Endothelial cell of umbilical vein (primary cell): Measurements from ENCODE around the gene ZER1. TPM values are rescaled to one million over a fixed set of nuclear protein-coding genes. Genes with fewer than 3 reads are reported as not detected.

Experiments
- BruUV-seq: library from RNA; stranded (reverse); fragments of 400-500 nt; replicated peaks from 2 replicates; lab custom pipeline; 2021; lab: Mats Ljungman, UMichigan
- CTCF ChIA-PET: fragments of 300-600, 350-600 bp; sonication (Branson Sonifier 250); formaldehyde crosslinking; loops from one replicate; lab custom pipeline; 2021; ENCODE audit warnings: antibody characterized with exemption, inconsistent platforms; lab: Charles Lee
- POLR2A ChIA-PET: fragments of 300-600, 350-600 bp; sonication (Branson Sonifier 250); formaldehyde crosslinking; loops from one replicate; lab custom pipeline; 2021; ENCODE audit warnings: antibody characterized with exemption, inconsistent platforms; lab: Charles Lee
- DNase-seq: peaks from one replicate; pipeline ENCODE4 v3.0.0-alpha.2; 2011; ENCODE audit warnings: low read depth, low spot score
- FAIRE-seq: peaks from 2 replicates; lab custom pipeline; 2011; peaks lifted over from hg19 to GRCh38; lab: Jason Lieb, UNC
- H2AFZ ChIP-seq: 2 replicates; pipeline ENCODE4 v1.6.0; 2012; ENCODE audit warnings: low read depth, low read length, control low read depth, inconsistent platforms
- H3K27ac ChIP-seq: 2 replicates; pipeline ENCODE4 v1.5.1; 2011; ENCODE audit warnings: low read depth, mild to moderate bottlenecking, control low read depth, low read length, moderate library complexity; ENCODE audit not compliant: insufficient read depth
- H3K27me3 ChIP-seq, 2 experiments: 2 replicates each; pipeline versions ENCODE4 v1.6.0 to v1.6.1; 2011; ENCODE audit warnings: low read length in 2 of 2, mixed read lengths in 1 of 2; ENCODE audit not compliant: control insufficient read depth in 2 of 2, insufficient read depth in 2 of 2
- H3K36me3 ChIP-seq, 2 experiments: 2 replicates in 1 of 2; 3 replicates in 1 of 2; pipeline ENCODE4 v1.5.1; 2011; ENCODE audit warnings: low read length in 2 of 2, mild to moderate bottlenecking in 1 of 2, moderate library complexity in 1 of 2; ENCODE audit not compliant: control insufficient read depth in 2 of 2, insufficient read depth in 2 of 2; ENCODE audit errors: extremely low read depth in 1 of 2
- H3K4me1 ChIP-seq: 3 replicates; pipeline ENCODE4 v1.5.1; 2011; ENCODE audit warnings: mild to moderate bottlenecking, low read length; ENCODE audit not compliant: control insufficient read depth, insufficient read depth; ENCODE audit errors: extremely low read depth
- H3K4me2 ChIP-seq: 2 replicates; pipeline ENCODE4 v1.6.1; 2011; ENCODE audit warnings: low read length, control low read depth, mixed read lengths; ENCODE audit not compliant: insufficient read depth
- H3K4me3 ChIP-seq, 3 experiments: fragments of 200-600 bp in 1 of 3; sonication (generic), shearing (Covaris generic) in 1 of 3; replicated peaks in 1 of 3; 2 replicates each; pipeline ENCODE4 v1.5.1; 2011 to 2016; ENCODE audit warnings: control low read depth in 3 of 3, low read length in 3 of 3, mild to moderate bottlenecking in 2 of 3, inconsistent platforms in 1 of 3, low read depth in 1 of 3, moderate library complexity in 1 of 3; ENCODE audit not compliant: insufficient read depth in 1 of 3
- H3K79me2 ChIP-seq: 2 replicates; pipeline ENCODE4 v1.6.0; 2012; ENCODE audit warnings: low read length, inconsistent platforms; ENCODE audit not compliant: control insufficient read depth, insufficient read depth
- H3K9ac ChIP-seq: replicated peaks from 2 replicates; pipeline ENCODE3; 2011; ENCODE audit warnings: low read length, control low read depth; ENCODE audit not compliant: insufficient read depth; ENCODE audit errors: extremely low read depth
- H3K9me1 ChIP-seq: replicated peaks from 3 replicates; pipeline ENCODE4 v1.6.0; 2011; ENCODE audit warnings: mild to moderate bottlenecking, low read length; ENCODE audit not compliant: control insufficient read depth, insufficient read depth; ENCODE audit errors: extremely low read depth
- H3K9me3 ChIP-seq: replicated peaks from 2 replicates; pipeline ENCODE4 v1.5.1; 2012; ENCODE audit warnings: low read length, inconsistent platforms; ENCODE audit not compliant: control insufficient read depth, insufficient read depth
- H4K20me1 ChIP-seq: replicated peaks from 2 replicates; pipeline ENCODE3; 2011; ENCODE audit warnings: mild to moderate bottlenecking, low read length; ENCODE audit not compliant: control insufficient read depth, insufficient read depth; ENCODE audit errors: extremely low read depth
- EZH2 ChIP-seq: IDR thresholded peaks from 2 replicates; pipeline ENCODE4 v1.6.1; 2012; ENCODE audit warnings: borderline replicate concordance, low read depth, mild to moderate bottlenecking, moderate library complexity, low read length, inconsistent platforms; ENCODE audit not compliant: severe bottlenecking
- FOS ChIP-seq: IDR thresholded peaks from 2 replicates; pipeline ENCODE4 v1.6.1; 2011; ENCODE audit warnings: mild to moderate bottlenecking, low read length, moderate library complexity, borderline replicate concordance; ENCODE audit not compliant: insufficient read depth
- GATA2 ChIP-seq: IDR thresholded peaks from 2 replicates; pipeline ENCODE4 v1.7.0; 2011; ENCODE audit warnings: low read depth, mild to moderate bottlenecking, moderate library complexity, mixed read lengths, low read length; ENCODE audit not compliant: insufficient read length, insufficient read depth
- JUN ChIP-seq: IDR thresholded peaks from 2 replicates; pipeline ENCODE4 v1.6.1; 2011; ENCODE audit warnings: borderline replicate concordance, low read depth; ENCODE audit not compliant: insufficient read length, insufficient read depth
- MAX ChIP-seq: IDR thresholded peaks from 2 replicates; pipeline ENCODE4 v1.6.1; 2011; ENCODE audit not compliant: insufficient read depth, insufficient read length
- POLR2A ChIP-seq: IDR thresholded peaks from 2 replicates; pipeline ENCODE4 v1.6.1; 2012; ENCODE audit warnings: low read depth, mild to moderate bottlenecking, control low read depth, low read length
- POLR2AphosphoS5 ChIP-seq: IDR thresholded peaks from 2 replicates; pipeline ENCODE4 v1.6.1; 2012; ENCODE audit warnings: low read depth, mild to moderate bottlenecking, control low read depth, low read length, moderate library complexity; ENCODE audit not compliant: insufficient read depth
- dilution Hi-C: fragments of 300-500 bp; cut with MboI; formaldehyde crosslinking; loops from one replicate; pipeline ENCODE4 v1.15.0; 2019; ENCODE audit warnings: low sequenced_read_pairs; ENCODE audit not compliant: extremely low pct_ligation_motif_present
- intact Hi-C: fragments of 100-400 bp; cut with micrococcal nuclease; formaldehyde crosslinking; loops from one replicate; pipeline ENCODE4 v1.10.0; 2022
- polyA plus RNA-seq, 4 experiments: library from polyadenylated mRNA; depleted of rRNA in 3 of 4; stranded (reverse) in 3 of 4; unstranded in 1 of 4; fragments of >200 nt; gene quantifications; 2 replicates each; pipeline versions ENCODE4 v1.2.1 to v1.2.3, GENCODE V29; 2011 to 2012; ENCODE audit warnings: missing spikeins in 1 of 4
- total RNA-seq: library from RNA; stranded (reverse); gene quantifications from 2 replicates; pipeline ENCODE4 v1.2.3, GENCODE V29; 2021
- TF ChIP-seq, protein P1 (sequence below), 2 donors: IDR thresholded peaks; 1 replicate in 1 of 2; 2 replicates in 1 of 2; pipeline ENCODE4 v1.5.1; 2011; ENCODE audit warnings: low read length in 2 of 2, mild to moderate bottlenecking in 2 of 2, moderate library complexity in 2 of 2, control low read depth in 1 of 2, inconsistent platforms in 1 of 2, low read depth in 1 of 2; ENCODE audit not compliant: insufficient read depth in 1 of 2; ENCODE audit errors: extremely low read depth in 1 of 2

The ZER1 gene
- total and polyA plus RNA-seq, 2 donors (not counting 3 experiments of a cell fraction or from before 2014, with no cell fraction given), result 23.0 to 29.9 TPM

DNA sequence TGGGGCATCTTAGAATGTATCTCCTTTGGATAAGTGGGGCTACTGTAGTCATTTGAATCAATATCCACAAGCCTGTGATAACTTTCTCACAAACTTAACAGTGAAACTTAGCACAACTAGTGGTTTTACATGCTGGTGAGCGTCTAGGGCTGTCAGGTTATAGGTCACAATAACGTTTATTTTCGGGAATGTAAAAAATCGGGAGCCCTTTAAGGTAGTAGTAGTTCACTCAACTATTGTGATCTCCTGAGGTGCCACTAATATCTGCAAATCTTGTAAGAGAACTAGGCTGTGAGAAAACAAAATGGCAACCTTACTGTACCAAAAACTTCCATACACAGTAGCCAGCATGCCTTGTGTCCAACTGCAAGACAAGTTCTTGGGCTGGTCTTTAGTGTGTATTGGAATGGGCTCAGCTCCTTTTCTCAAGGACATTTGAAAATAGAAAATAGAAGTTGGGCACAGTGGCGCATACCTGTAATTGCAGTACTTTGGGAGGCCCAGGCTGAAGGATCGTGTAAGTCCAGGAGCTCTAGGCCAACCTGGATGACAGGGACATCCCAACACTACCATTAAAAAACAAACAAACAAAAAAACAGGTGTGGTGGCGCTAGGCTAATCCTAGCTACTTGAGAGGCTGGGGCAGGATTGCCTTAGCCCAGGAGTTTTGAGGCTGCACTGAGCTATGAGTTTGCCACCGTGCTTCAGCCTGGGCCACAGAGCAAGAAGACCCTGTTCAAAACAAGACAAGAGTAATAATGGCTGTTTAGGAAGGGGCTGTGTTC is 74.6 kb downstream of the ZER1 start:
- no TSS peak for BruUV-seq
- Histone ChIP-seq H3K9me1 (no peaks in the 10 kb centered on the region), H3K4me1 (peaks cover 6% of the 10 kb centered on the region), H3K9ac (no peak overlapping the region), H2AFZ (no peak overlapping the region), H3K9me3 (no peaks in the 10 kb centered on the region), H3K79me2 (peaks cover 23% of the 10 kb centered on the region), H3K4me2 (no peak overlapping the region), H4K20me1 (no peaks in the 10 kb centered on the region), H3K4me3 (no peak overlapping the region), H3K27ac (no peak overlapping the region), H3K36me3 (peaks cover 16 to 28% of the 10 kb centered on the region in 2 experiments), H3K27me3 (no peaks in the 10 kb centered on the region)
- intact Hi-C loops (no loop called here), dilution Hi-C loops (no loop called here)
- TF ChIP-seq POLR2A, result peak; percentile 58
- TF ChIP-seq POLR2AphosphoS5, result no peak
- ChIA-PET POLR2A (no interaction called here), CTCF (interaction anchor here (0.9 to 1.2 kb wide), 3 partner anchors 13 to 64 kb away, joined by 3 read pairs; no protein-coding TSS in a partner anchor)
- DNase-seq (no peak), FAIRE-seq (no peak)

GRCh38 chr9:128694344-128694743 is 77.4 kb downstream of the ZER1 start:
- FAIRE-seq, result no peak
- POLR2A ChIA-PET, result no interaction called here
- no peak overlapping the region for H3K9ac ChIP-seq
- no peak overlapping the region for H3K4me3 ChIP-seq
- no peaks in the 10 kb centered on the region for H3K27me3 ChIP-seq
- H3K9me1 ChIP-seq, result no peaks in the 10 kb centered on the region
- H3K79me2 ChIP-seq, result peaks cover 48% of the 10 kb centered on the region
- intact Hi-C loops (no loop called here), dilution Hi-C loops (no loop called here)
- CTCF ChIA-PET, result interaction anchor here (2.1 kb wide), 1 partner anchor 8 kb away, joined by 12 read pairs; the partner anchor contains the start of gene PKN3
- H4K20me1 ChIP-seq, result peaks cover 5% of the 10 kb centered on the region
- no peak overlapping the region for H3K27ac ChIP-seq
- TF ChIP-seq EZH2 (no peak), POLR2AphosphoS5 (no peak), FOS (no peak), MAX (no peak), GATA2 (no peak), JUN (no peak)
- TF ChIP-seq, protein P1, sequence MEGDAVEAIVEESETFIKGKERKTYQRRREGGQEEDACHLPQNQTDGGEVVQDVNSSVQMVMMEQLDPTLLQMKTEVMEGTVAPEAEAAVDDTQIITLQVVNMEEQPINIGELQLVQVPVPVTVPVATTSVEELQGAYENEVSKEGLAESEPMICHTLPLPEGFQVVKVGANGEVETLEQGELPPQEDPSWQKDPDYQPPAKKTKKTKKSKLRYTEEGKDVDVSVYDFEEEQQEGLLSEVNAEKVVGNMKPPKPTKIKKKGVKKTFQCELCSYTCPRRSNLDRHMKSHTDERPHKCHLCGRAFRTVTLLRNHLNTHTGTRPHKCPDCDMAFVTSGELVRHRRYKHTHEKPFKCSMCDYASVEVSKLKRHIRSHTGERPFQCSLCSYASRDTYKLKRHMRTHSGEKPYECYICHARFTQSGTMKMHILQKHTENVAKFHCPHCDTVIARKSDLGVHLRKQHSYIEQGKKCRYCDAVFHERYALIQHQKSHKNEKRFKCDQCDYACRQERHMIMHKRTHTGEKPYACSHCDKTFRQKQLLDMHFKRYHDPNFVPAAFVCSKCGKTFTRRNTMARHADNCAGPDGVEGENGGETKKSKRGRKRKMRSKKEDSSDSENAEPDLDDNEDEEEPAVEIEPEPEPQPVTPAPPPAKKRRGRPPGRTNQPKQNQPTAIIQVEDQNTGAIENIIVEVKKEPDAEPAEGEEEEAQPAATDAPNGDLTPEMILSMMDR (IDR thresholded peaks at IDR 0.05; ENCODE audit: extremely low read depth in 1 of 2, insufficient read depth in 1 of 2, low read depth in 1 of 2, low read length in 2 of 2), result no peak
- peaks cover 19 to 32% of the 10 kb centered on the region in 2 experiments for H3K36me3 ChIP-seq
- no peak overlapping the region for H2AFZ ChIP-seq
- no peak for DNase-seq
- peaks cover 10% of the 10 kb centered on the region for H3K4me1 ChIP-seq
- no peak overlapping the region for H3K4me2 ChIP-seq
- BruUV-seq, result no TSS peak
- H3K9me3 ChIP-seq, result no peaks in the 10 kb centered on the region
